ENCODE measurements around the gene SYTL4. TPM values are rescaled to one million over a fixed set of nuclear protein-coding genes. Genes with fewer than 3 reads are reported as not detected.
A peak's percentile ranks its signal among the peaks of the same experiment; 100 is the strongest.

Gene SYTL4
- total RNA-seq, 1 donor from 2014 or later = 2.6 TPM

GRCh38 chrX:100652266-100652665 lies 79.7 kb downstream of the SYTL4 start:
- DNase-seq = no peak
- intact Hi-C loops (cut with micrococcal nuclease) = no loop called here

DNA sequence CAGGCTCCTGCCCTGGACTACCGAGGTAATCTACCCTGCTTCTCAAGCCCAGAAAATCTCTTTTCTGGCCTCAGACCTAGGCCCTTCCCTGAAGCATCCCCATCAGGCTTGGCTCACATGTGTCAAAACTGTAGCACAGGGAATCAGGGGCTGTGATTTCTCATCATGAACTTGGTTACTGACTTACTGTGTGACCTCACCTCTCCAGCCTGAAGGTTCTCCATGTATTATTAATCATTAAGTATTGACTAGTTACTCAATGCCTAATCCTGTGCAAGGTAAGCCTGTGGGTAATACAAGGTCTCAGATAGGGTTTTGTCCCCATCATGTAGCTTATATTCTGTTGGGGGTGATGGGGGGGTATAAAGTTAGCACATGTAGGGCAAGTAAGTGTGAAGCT lies 81.1 kb downstream of the SYTL4 start:
- DNase-seq = no peak
- ATAC-seq = no peak
- intact Hi-C loops (cut with micrococcal nuclease) = no loop called here

More at GRCh38 chrX:100652266-100652665, 79.7 kb downstream of the SYTL4 start:
- no peak for ATAC-seq

DNA sequence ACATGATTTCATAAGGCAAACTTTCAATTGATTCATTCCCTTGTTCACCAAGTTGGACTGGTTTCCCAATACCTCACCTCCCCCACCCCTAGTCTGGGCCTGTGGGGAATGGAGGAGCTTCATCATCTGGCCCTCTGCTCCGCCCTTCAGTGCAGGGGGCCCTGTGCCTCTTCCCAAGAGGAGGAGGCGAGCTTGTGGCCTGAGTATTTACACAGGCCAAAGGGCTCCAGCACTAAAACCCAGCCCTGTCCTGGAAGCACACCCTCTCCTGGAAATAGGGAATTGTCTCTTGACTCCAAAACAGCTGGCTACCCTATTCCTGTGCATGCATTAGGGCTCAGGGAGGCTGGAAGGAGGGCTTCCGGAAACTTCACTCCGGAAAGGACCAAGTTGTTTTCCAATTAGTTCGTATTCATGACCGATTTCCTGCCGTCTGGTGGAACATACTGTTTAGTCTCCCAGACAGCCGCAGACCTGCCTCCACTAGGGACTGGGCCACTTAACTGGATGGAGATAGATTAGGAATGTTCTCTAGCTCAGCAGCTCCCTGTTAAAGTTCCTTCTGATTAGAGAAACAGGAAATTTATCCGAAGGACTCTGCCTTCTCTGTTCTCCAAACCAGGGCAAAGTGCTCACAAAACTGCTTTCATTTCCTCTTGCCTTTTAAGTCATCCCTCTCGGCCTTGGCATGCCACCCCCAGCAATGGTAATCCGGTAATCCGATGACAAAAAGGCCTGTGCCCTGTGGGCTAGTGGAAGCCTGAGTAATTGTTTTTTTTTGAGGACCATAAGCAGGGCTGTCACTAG lies 82.2 kb downstream of the SYTL4 start:
- peak; percentile 92 for ATAC-seq
- intact Hi-C loops (cut with micrococcal nuclease) = no loop called here

GRCh38 chrX:100648458-100649417 lies 83.2 kb downstream of the SYTL4 start:
- DNase-seq = no peak
- peak; percentile 62 for ATAC-seq
- intact Hi-C loops (cut with micrococcal nuclease) = no loop called here

More for the DNA sequence above, 82.2 kb downstream of the SYTL4 start:
- peak; percentile 72 for DNase-seq

GRCh38 chrX:100647739-100648138 lies 84.2 kb downstream of the SYTL4 start:
- intact Hi-C loops (cut with micrococcal nuclease) = no loop called here
- DNase-seq (no peak), ATAC-seq (no peak)

- intact Hi-C loops (cut with micrococcal nuclease) = no loop called here
- ATAC-seq (peak; percentile 2), DNase-seq (no peak)
Observed at GRCh38 chrX:100647095-100647494, 84.8 kb downstream of the SYTL4 start.

GRCh38 chrX:100645106-100645505 lies 86.8 kb downstream of the SYTL4 start:
- ATAC-seq = no peak
- intact Hi-C loops (cut with micrococcal nuclease) = no loop called here
- no peak for DNase-seq

DNA sequence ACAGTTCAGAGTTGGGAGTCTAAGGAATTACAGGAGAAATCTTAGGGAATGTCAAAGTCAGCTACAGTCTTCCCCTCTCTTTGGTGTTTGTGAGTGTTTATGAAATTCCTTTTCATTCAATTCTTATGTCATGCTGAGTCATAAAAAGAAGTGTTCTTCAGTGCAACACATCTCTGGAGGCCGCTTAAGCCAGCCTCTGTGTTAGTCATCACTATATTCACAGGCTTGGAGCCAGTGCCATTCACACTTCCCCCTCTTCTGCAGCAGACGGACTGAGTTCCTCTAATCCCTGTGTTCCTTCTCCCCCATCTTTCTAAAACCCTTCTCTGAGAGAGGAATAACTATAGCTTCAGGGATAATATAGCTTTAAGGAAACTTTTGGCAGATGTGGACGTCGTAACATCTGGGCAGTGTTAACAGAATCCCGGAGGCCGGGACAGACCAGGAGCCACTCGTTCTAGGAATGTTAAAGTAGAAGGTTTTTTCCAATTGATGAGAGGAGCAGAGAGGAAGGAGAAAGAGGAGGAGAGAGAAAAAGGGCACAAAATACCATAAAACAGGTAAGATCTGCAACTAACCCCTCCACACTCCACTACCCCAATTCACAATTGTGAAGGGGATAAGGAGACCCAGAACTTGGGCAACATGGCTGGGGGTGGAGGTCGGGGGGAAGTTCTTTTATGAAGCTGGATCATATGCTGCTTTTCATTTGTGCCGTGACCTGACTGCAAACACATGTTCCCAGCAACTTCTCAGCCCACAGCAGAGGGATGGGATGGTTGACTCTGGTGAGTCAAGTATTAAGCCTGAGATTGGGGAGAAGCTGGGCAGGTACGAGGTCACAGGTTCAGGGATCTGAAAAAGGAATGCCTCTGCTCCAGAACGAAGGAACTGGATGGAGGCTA lies 87.7 kb downstream of the SYTL4 start, which contains the start of gene SRPX2:
TSS of gene SRPX2 (plus strand) at position 244 of the 905 bp plus-strand sequence. CDS start 2,124 bp downstream, outside the sequence.
- ATAC-seq (peak; percentile 90), DNase-seq (peak; percentile 36)
- intact Hi-C loops (cut with micrococcal nuclease) = no loop called here

- ATAC-seq (no peak), DNase-seq (no peak)
- intact Hi-C loops (cut with micrococcal nuclease) = no loop called here
Observed at GRCh38 chrX:100643212-100643611, 88.7 kb downstream of the SYTL4 start.

DNA sequence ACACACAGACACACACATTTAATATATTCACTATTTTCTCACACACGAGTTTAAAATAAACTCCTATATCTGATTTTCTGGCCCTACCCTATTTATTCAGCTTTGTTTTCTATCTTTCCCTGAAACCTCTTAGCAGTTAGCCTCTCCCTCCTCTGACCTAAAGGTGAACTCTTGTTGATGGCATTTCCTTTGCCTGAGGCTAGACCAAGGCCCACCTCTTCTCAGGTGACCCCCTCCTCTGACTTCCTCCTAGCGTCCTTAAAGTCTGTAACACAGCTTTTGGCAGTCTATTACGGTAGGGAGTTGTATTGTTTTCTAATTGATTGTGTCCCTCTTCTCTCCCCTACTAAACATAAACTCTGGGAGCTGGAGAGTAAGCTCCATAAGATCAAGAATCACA lies 89.6 kb downstream of the SYTL4 start:
- intact Hi-C loops (cut with micrococcal nuclease) = no loop called here
- DNase-seq (no peak), ATAC-seq (no peak)

DNA sequence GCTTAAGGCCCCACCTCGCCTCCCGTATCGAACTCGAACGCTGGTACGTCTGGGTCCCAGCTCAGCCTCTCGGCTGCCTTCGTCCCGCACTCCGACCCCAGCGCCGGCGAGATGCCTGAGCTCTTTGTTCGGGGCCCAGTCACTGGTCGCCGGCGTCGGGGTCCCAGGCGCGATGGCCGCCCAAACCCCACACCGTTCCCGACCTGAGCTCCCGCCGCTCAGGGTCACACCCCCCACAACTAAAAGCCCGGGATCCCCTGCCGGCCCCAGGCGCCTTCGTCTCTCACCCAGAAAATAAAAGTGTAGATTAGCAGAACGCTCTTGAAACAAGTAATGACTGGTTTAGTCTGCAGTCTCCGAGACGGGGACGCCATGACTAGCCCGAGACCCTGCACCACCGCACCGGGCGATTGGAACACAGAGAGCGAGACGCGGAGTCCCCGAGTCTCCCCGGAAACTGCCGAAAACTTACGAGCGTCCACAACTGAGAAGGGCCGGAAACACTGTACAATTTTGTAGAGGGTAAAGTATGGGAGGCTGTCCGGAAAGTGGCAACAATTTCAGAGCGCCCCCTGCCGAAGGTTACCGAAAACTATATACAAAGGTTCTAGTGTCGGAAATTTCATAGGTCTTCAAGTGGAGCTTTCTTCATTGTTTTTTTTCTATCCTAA lies 95.5 kb downstream of the SYTL4 start, which contains the start of gene TSPAN6:
TSS of gene TSPAN6 (minus strand) at position 486 of the 671 bp plus-strand sequence. CDS start at position 374, 112 bp downstream.
- intact Hi-C loops (cut with micrococcal nuclease) = no loop called here
- DNase-seq = peak; percentile 83
- peak; percentile 100 for ATAC-seq

- peak; percentile 43 for ATAC-seq
- intact Hi-C loops (cut with micrococcal nuclease) = no loop called here
- no peak for DNase-seq
Observed at GRCh38 chrX:100635989-100636320, 96.0 kb downstream of the SYTL4 start.

DNA sequence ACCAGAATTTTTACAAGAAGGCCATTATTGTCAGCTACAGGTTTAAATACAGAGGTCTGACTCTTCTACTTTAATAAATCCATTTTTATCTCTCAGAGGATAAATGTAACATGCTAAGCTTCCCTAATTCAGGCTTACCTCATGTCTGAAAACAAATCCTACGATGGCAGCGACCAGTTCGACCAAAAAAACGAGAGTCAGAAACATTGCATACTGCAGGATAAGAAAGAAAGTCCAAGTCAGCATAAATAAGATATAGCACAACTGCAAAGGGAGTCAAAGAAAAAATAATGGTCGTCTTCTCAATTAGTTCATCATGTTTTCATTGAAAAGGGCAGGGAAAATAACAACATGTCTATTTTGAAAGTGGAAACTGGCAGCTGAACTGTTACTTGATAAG lies 96.9 kb downstream of the SYTL4 start:
- intact Hi-C loops (cut with micrococcal nuclease) = no loop called here
- ATAC-seq (no peak), DNase-seq (no peak)

GRCh38 chrX:100625985-100626491 lies 105.9 kb downstream of the SYTL4 start:
- intact Hi-C loops (cut with micrococcal nuclease) = no loop called here
- no peak for DNase-seq
- no peak for ATAC-seq

Measured in left ventricle myocardium superior (tissue), 1 donor.